Measurements from ENCODE around the gene ULK4.

ULK4 gene

DNA sequence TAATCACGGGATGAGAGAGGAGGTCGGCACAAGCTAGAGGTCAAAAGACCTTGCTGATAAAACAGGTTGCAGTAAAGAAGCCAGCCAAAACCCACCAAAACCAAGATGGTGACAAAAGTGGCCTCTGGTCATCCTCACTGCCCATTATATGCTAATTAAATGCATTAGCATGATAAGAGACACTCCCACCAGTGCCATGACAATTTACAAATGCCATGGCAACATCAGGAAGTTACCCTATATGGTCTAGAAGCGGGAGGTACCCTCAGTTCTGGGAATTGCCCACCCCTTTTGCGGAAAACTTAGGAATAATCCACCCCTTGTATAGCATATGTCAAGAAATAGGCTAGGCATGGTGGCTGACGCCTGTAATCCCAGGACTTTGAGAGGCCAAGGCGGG, 4.3 kb upstream of the ULK4 start:
- Histone ChIP-seq H3K27ac (ENCODE audit: low read depth, low read length) (no peak overlapping the region), H3K9me3 (ENCODE audit: control insufficient read depth, insufficient read depth, low read length) (no peaks in the 10 kb centered on the region), H3K4me3 (ENCODE audit: low read length) (no peak overlapping the region), H3K4me2 (ENCODE audit: low read length) (no peak overlapping the region), H3K27me3 (ENCODE audit: control insufficient read depth, low read length) (no peaks in the 10 kb centered on the region), H3K9me2 (replicated peaks; ENCODE audit: control insufficient read depth, low read length) (no peaks in the 10 kb centered on the region), H3K79me2 (ENCODE audit: control insufficient read depth, low read length) (no peaks in the 10 kb centered on the region), H3K4me1 (ENCODE audit: control insufficient read depth, low read length) (peaks cover 21% of the 10 kb centered on the region), H3K36me3 (ENCODE audit: control insufficient read depth, low read length) (no peaks in the 10 kb centered on the region; the same call in 1 of the 2 replicates), H4K20me1 (ENCODE audit: control insufficient read depth, insufficient read depth, low read depth, low read length) (no peaks in the 10 kb centered on the region), H3F3A (ENCODE audit: control insufficient read depth, insufficient read depth) (no peaks in the 10 kb centered on the region)
- TF ChIP-seq, protein P1, sequence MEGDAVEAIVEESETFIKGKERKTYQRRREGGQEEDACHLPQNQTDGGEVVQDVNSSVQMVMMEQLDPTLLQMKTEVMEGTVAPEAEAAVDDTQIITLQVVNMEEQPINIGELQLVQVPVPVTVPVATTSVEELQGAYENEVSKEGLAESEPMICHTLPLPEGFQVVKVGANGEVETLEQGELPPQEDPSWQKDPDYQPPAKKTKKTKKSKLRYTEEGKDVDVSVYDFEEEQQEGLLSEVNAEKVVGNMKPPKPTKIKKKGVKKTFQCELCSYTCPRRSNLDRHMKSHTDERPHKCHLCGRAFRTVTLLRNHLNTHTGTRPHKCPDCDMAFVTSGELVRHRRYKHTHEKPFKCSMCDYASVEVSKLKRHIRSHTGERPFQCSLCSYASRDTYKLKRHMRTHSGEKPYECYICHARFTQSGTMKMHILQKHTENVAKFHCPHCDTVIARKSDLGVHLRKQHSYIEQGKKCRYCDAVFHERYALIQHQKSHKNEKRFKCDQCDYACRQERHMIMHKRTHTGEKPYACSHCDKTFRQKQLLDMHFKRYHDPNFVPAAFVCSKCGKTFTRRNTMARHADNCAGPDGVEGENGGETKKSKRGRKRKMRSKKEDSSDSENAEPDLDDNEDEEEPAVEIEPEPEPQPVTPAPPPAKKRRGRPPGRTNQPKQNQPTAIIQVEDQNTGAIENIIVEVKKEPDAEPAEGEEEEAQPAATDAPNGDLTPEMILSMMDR (IDR thresholded peaks at IDR 0.05; ENCODE audit: low read depth, low read length, poor library complexity, severe bottlenecking), result no peak
- TF ChIP-seq EZH2phosphoT487 (IDR thresholded peaks at IDR 0.05; ENCODE audit: borderline replicate concordance, low read length), result no peak

DNA sequence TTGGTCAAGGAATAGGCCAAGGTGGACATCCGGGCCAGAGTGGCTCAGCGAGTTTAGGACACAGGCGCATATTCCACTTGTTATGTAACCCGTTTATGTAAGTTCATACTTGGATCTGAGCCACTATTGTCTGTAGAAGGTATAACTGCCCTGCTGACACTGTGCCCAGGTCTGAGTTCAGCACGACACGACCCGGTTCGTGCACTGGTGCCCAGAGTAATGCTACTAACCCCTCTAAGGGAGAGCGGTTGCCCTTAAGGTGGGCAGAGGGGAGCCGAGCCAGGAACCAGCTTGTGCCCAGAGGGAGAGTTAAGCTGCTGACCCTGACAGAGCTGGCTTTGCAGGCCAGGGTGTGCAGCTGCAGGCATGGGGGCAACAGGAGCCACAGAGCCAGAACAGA, 1.9 kb upstream of the ULK4 start:
- no peaks in the 10 kb centered on the region for H3K27me3 ChIP-seq (ENCODE audit: control insufficient read depth, low read length)
- H3F3A ChIP-seq (ENCODE audit: control insufficient read depth, insufficient read depth), result no peaks in the 10 kb centered on the region
- no peak overlapping the region for H3K4me3 ChIP-seq (ENCODE audit: low read length)
- no peaks in the 10 kb centered on the region for H3K9me2 ChIP-seq (replicated peaks; ENCODE audit: control insufficient read depth, low read length)
- no peak overlapping the region for H3K27ac ChIP-seq (ENCODE audit: low read depth, low read length)
- H3K9me3 ChIP-seq (ENCODE audit: control insufficient read depth, insufficient read depth, low read length), result no peaks in the 10 kb centered on the region
- peaks cover 32% of the 10 kb centered on the region for H3K4me1 ChIP-seq (ENCODE audit: control insufficient read depth, low read length)
- TF ChIP-seq EZH2phosphoT487 (IDR thresholded peaks at IDR 0.05; ENCODE audit: borderline replicate concordance, low read length), result no peak
- TF ChIP-seq, protein P1 (IDR thresholded peaks at IDR 0.05; ENCODE audit: low read depth, low read length, poor library complexity, severe bottlenecking), result no peak
- H3K36me3 ChIP-seq (ENCODE audit: control insufficient read depth, low read length), result no peaks in the 10 kb centered on the region; the same call in 1 of the 2 replicates
- H3K79me2 ChIP-seq (ENCODE audit: control insufficient read depth, low read length), result peaks cover 17% of the 10 kb centered on the region
- no peaks in the 10 kb centered on the region for H4K20me1 ChIP-seq (ENCODE audit: control insufficient read depth, insufficient read depth, low read depth, low read length)
- no peak overlapping the region for H3K4me2 ChIP-seq (ENCODE audit: low read length)

DNA sequence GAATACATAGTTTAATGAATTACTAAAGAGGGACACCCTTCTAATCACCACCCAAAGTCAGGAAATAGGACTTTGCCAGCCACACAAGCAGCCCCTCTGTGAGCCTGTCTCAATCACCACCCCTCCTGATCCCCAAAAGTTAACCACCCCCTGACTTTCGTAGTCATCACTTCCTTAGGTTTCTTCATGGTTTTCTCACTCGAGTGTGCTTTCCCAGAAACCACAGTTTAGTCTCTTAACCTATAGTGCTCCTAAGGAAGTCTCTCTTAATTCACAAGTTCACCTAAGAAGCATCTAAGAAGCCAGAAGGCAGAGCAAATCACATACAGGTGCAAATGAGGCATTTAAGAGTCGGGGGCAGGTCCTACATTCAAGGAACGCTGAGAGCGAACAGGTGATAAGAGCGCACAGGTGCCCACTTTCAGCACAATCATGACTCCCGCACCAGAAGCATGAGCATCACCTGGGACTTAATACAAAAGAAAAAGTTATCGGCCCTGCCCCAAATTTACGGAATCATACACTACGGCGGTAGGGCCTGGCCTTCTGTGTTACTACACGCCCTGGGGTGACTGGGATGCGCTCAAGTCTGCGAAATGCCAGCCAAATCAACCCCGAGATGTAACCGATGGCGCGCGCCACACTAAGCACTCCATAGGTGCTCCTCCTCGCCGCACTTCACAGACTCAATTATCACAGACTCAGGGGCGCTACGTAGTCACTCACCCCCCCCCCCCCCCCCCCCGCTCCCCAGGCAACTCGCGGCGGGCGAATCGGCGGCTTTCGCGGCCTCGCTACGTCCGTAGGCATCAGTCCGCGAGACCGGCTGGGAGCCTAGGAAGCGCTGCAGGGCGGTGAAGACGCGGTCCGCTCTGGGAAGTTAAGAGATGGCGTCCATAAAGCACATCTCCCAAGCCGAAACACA, 815 bp downstream of the ULK4 start:
- Histone ChIP-seq H3F3A (ENCODE audit: control insufficient read depth, insufficient read depth) (no peaks in the 10 kb centered on the region), H3K4me3 (ENCODE audit: low read length) (peak overlapping the region; percentile 85), H3K4me2 (ENCODE audit: low read length) (peak overlapping the region; percentile 71), H4K20me1 (ENCODE audit: control insufficient read depth, insufficient read depth, low read depth, low read length) (no peaks in the 10 kb centered on the region), H3K36me3 (ENCODE audit: control insufficient read depth, low read length) (no peaks in the 10 kb centered on the region; the same call in 1 of the 2 replicates), H3K27me3 (ENCODE audit: control insufficient read depth, low read length) (no peaks in the 10 kb centered on the region), H3K27ac (ENCODE audit: low read depth, low read length) (peak overlapping the region; percentile 74), H3K9me3 (ENCODE audit: control insufficient read depth, insufficient read depth, low read length) (no peaks in the 10 kb centered on the region), H3K9me2 (replicated peaks; ENCODE audit: control insufficient read depth, low read length) (no peaks in the 10 kb centered on the region), H3K79me2 (ENCODE audit: control insufficient read depth, low read length) (peaks cover 22% of the 10 kb centered on the region), H3K4me1 (ENCODE audit: control insufficient read depth, low read length) (peaks cover 19% of the 10 kb centered on the region)
- TF ChIP-seq EZH2phosphoT487 (IDR thresholded peaks at IDR 0.05; ENCODE audit: borderline replicate concordance, low read length), result no peak
- TF ChIP-seq, protein P1 (IDR thresholded peaks at IDR 0.05; ENCODE audit: low read depth, low read length, poor library complexity, severe bottlenecking), result no peak

Data from DOHH2 (cell line).